Myocyte (in vitro differentiated cells): ENCODE results near the gene OBSL1. TPM values are rescaled to one million over a fixed set of nuclear protein-coding genes. Genes with fewer than 3 reads are reported as not detected.
A peak's percentile ranks its signal among the peaks of the same experiment; 100 is the strongest.

ENCODE experiments used
- DNase-seq: peaks from one replicate; pipeline ENCODE4 v3.0.0-alpha.2; 2012; ENCODE audit warnings: low read depth
- total RNA-seq: library from RNA; depleted of rRNA; stranded (reverse); fragments of >200 nt; gene quantifications from 2 replicates; pipeline ENCODE4 v1.2.3, GENCODE V29; 2014

OBSL1 gene
- total RNA-seq, 1 donor from 2014 or later, result 159 TPM

DNA sequence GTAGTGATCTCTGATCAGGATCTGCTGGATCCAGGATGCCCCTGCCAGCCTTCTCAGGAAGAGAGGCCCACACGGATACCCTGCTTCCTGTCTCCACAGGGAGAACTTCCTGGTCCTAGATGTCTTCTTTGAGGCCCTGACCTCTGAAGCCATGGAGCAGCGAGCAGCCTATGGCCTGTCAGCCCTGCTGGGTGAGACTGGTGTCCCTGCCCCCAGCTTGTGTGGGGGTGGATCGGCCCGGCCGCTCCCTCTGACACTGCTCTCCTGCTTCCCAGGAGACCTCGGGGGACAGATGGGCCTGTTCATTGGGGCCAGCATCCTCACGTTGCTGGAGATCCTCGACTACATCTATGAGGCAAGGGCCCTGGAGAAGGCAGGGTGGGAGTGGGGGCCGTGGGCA is 34.4 kb downstream of the OBSL1 start:
- DNase-seq, result no peak

DNA sequence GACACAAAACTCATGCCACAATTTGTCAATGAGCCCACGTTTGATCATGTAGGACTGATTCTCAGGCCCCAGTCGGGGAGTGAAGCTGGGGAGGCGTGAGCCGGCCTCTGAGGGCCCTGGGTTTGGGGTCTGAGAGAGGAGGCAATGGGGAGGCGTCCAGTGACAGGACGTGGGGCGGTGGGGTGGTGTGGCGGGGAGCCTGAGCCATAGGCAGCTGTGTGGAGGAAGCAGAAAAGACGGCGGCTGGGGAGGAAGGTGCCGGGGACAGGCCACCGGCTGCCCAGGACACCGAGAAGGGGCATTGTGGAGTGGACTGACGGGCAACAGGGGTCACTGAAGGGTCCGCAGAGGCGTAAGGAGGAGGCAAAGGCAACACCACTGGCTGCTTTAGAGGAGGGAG is 34.9 kb downstream of the OBSL1 start:
- DNase-seq, result no peak

DNA sequence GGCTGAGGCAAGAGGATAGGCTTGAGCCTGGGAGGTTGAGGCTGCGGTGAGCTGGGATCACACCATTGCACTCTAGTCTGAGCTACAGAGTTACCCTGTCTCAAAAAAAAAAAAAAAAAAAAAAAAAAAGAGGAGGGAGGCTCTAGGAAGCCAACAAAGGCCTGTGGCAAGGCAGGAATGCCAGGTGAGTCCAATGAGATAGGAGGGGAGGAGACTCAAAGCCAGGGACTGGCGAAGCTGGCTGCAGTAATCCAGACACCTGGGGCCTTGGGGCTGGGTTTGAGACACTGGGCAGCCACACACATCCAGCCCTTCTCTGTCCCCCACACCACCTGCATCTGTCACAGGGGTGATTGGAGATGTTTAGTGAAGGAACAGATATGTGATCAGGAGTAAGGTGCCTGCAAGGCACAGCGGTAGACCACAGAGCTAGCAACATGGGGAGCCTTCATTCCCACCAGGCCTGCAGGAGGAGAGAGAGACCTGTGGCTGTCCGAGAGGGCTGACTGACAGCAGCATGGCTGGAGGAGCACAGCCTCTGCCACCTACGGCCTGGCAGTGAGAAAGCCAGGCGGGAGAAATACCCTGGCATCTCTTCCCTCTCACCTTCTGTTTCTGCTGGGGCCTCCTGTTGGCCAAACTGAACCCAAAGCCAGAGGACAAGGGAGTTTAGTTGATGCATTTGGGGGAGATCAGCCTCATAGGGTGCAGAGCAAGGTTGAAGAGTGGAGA is 37.2 kb downstream of the OBSL1 start:
- no peak for DNase-seq

DNA sequence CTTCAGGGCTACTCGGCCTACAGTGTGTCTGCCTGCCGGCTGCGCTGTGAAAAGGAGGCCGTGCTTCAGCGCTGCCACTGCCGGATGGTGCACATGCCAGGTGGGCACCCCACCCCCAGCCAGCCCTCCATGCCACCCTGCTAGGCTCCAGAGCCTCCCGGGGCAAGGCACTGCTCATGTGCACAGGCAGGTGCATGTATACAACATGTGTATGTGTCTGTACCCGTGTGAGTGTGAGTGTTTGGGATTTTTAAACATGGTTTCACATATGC is 39.0 kb downstream of the OBSL1 start:
- no peak for DNase-seq

DNA sequence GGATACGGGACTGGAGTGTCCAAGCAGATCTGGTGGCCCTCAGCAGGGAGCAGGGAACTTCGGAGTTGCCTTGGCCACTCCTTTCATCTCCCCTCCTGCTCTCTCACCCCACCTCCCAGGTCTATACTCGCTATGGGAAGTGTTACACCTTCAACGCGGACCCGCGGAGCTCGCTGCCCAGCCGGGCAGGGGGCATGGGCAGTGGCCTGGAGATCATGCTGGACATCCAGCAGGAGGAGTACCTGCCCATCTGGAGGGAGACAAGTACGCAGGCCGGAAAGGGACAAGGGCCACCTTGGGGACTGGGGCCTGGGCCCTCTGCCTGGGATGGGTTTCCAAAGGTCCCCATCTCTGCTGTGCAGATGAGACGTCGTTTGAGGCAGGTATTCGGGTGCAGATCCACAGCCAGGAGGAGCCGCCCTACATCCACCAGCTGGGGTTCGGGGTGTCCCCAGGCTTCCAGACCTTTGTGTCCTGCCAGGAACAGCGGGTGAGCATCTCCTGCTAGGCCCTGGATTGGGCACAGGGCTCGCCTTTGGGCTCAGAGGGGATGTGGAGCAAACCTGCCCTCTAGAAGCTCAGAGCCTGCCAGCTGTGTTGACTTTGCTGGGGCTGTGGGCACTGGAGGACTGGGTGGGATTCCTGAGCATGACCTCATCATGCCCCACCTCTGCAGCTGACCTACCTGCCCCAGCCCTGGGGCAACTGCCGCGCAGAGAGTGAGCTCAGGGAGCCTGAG is 39.5 kb downstream of the OBSL1 start:
- DNase-seq, result no peak

DNA sequence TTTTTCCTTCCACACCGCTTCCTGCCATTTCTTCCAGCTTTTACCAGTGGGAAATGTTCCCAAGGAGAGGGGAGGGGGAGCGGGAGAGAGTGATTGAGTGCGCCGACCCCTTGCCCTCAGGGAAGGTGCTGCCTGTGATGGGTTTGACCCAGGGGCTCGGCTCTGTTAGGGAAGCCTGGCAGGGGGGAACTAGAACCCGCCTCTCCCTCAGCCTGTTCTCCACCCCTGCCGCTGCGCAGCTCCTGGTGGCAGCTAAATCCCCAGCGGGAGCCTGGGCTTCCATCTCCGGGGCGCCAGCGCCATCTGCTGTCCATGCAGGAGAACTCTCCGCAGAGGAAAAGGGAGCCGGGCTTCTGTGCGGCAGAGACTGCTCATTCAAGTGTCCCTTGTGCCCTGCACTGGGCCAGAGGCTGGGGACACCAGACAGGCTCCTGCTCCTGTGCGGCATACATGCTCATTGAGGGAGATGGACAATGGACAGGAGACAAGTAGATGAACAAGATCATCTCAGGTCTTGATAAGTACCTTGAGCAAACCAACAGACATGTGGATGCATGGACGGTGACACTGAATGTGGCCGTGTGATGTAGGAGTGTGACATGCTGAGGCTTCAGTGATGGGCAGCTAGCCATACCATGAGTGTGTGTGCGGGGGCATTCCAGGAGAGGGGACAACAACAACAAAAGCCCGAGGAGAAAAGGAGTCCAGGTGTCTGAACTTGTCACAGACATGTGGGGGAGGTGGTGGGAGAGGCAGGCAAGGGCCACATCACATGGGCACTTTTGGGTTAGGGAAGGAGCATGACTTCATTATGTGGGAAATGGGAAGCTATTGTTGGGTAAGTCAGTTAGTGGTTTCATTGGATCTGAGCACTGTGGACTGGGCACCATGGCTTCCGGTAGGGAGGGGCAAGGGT is 41.0 kb downstream of the OBSL1 start:
- peak; percentile 84 for DNase-seq

DNA sequence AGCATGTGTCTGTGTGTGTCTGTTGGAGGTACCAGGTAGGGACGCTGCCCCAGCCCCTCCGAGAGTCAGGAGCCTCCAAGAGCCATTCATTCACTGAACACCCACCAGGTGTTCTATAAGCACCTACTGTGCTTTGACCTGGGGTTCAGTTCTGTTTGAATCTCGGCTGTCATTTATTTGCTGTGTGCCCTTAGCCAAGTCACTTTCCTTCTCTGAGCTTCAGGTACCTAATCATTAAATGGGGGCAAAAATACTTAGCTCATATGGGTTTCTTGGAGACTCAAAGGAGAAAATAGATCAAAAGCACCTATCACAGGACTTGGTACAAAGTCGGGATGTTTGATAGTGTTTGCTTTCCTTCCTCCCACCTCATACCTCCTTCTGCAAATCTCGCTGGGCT is 43.9 kb downstream of the OBSL1 start:
- DNase-seq, result no peak

DNA sequence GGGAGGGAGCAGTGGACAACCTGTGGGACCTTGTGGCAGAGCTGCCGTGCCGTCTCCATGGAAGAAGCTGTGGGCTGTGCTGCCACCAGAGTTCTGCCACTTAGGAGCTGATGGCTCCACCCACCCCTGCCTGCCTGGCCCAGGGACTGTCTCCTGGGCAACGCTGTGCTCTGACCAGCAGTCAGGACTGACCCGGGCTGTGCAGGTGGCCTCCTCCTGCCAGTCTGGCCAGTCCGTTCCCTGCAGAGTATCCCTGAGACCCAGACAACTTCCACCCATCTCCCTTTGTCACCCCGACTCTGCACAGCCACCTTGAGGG is 44.3 kb downstream of the OBSL1 start:
- peak; percentile 62 for DNase-seq

DNA sequence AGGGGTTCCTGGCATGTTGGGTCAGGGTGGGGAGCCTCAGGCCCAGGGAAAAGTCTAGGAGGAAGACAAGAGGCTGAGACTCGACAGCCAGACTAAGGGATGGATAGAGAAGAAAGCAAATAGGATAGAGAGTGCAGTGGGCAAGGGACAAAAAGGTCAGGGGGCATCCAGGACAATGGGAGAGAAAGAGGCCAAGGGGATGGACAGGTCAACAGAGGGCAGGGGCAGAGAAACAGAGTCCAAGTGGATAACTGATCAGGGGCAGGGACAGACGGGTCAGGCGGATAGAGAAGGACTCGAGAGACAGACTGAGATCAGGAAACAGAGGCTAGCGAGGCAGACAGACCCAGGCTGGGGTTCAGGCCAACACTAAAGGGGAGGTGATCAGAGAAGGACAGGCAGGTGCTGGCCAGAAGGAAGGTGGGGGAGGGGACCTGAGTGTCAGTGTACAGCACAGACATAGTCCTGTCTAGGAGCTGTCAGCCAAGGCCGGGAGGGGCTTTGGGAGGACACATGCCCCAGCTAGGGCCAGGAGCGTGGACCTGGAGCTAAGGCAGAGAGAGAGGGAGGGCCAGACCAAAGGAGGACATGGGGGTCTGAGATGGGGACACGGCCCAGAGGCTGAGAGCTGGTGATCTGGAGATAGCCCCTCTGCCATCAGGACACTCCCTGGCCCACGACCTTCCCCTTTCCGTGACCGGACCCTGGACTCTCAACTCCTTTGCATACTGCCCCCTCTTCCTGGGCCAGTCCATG is 44.8 kb downstream of the OBSL1 start:
- peak; percentile 7 for DNase-seq

DNA sequence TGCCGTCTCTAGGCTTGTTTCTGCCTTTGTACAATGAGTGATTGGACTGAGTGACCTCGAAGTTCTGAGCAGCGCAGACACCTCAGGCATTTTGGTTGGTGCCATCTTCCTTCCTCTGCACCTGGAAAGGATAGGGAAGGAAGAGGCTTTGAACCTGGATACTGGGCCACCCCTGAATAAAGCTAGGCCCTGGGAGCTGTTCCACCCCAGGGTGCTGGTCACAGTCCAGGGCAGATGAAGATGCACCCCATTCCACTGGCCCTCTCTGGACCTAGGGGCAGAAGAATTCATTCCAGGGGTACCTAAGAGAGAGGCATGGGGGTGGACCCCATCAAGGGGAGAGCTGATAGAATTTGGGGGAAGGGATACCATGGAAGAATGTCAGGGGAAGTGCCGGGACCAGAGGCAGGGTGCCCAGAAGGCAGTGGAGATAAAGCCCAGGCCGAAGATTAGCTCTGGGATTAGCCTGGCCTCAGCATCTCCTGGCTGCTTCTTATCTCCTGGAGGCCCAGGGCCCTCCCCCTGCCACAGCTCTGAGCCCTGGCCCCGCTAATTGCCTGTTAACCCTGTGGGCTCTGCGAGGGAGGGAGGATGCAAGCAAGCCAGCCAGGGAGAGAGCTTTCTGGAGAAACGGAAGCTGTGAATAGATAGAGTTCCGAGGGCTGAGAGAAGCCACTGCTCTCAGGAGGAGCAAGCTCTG is 45.7 kb downstream of the OBSL1 start:
- DNase-seq, result no peak

DNA sequence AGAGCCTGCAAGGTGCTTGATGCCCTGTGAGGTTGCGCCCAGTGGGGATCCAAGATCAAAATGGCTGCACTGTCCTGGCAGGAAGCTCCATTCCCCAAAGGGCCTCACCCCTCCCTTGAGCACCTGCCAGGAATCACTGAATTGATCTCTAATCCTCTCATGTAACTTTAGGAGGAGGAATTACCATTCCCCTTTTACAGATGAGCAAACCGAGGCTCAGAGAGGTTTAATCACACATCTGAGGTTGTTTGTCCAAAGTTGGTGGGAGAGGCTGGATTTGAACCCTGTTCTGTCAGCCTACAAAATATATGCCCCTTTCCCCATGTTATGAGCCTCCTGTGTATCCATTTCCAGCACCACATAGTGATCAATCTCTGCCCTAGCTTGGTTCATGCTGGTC is 46.5 kb downstream of the OBSL1 start:
- no peak for DNase-seq

DNA sequence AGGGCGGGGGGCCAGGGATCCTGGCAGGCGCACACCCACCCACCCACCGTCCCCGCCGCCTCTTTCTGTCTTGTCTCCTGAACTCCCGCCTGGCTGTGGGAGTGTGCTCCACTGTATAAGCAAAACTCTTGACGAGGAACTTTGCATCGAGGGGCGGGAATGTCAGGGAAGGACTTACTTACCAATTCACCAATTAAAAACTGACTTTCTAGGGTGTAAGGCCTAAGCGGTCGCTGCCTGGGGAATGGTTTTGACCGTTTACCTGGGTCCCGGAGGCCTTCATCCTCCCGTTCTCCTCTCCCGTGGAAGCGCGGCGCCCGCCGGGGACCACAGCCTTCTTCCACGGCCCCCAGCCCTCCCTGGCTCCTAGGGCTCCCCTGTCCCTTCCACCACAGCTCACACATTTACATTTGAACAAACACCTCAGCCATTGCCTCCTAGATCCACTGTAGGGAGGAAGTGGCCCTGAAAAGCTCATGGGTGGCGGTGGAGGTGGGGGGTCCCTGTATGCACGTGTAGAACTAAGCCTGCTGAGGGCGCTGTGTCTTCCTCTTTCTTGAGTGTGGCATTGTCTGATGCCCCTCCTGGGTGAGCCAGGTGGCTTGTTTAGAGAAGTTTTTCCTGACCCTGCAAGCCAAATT is 48.2 kb downstream of the OBSL1 start:
- DNase-seq, result no peak

DNA sequence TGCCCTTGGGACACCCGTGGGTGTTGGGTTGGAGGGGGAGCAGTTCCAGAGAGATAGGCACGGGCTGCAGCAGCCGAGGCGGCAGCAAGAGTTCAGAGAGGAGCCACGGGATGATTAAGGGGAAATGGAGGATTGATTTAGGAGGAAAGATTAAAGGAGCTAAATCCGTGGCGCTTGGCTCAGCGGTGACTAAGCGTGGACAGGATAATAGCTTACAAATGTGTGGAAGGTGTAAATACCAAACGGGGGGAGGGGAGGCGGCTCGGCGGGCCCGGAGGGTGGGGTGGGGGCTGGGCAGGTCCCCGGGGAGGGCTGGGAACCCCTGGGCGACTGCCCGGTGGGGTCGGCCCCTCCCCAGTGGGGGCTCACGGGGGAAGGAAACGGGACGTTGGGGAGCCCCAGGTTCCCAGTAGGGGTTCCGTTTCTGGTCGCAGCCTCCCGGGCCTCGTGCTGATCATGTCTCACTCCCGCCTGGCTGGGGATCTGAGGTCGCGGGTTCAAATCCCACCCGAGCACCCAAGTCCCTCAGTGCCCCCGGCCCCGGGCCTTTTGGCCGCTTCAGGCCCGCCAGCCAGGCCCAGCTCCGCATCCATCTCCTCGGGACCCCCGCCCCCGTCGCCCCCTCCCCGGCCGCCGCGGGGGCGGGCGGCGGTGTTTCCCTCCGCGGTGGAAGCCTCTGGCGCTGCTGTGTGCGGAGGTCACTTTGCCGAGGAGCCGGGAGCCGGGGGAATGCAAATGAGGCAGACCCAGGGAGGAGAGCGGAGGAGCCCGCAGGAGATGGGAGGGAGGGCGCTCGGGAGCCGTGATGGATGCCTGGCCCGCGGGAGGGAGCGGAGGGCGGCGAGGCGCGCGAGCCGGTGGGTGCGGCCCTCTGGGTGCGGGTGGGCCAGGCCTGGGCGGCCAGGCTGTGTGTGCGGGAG is 49.0 kb downstream of the OBSL1 start:
- peak; percentile 31 for DNase-seq

DNA sequence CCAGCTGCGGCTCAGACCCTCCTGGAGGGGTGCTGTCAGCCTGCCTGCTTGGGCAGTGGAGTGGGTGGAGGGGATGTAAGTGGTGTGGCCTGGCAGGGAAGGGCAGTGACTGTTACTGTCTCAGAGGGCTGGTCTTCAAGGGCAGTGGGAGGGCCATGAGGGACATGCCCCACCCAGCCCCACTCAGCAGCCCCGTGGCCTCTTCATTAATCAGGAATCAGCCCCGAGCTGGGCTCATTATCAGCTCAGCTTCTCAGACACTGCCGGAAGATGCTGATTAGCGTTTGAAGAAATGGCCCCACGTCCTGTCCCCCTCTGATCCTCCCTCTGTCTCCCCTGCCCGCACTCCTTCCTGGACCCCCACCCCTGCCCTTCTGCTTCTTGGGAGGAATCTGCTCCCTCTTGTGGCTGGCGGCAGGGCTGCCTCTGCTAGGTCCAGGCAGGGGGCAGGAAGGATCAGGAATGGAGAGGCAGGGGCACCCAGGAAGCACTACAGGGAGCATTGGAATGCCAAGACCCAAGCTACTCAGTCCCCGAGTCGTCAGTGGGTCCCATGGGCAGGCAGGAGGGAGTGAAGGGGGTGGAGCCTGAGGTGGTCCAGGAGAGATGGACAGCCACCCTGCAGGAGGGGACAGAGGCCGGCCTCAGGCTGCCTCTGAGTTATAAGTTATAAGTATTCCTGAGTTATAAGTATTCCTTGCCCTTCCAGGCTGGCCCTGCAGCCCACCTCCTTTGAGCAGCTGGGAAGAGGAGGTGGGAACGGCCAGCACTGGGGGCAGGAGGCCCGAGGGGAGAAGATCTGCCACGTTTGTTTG is 50.1 kb downstream of the OBSL1 start:
- DNase-seq, result peak; percentile 60

DNA sequence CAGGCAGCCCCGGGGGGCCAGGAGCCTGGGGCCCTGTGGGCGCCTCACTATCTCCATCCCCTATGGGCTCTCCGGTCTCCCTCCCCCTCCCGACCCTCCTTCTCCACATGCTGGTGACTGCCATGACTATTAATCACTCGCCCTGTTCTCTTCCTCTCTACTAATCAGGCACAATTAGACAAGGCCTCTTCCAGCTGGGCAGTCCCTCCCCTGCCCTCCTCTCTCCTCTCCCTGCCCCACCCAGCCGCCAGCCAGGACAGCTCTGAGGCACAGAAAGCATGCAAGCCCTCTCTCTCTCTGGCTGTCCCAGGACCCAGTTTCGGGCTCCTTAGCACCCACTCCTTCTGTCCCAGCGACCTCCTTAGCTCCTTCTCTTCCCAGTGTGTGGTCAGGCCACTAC is 51.3 kb downstream of the OBSL1 start:
- no peak for DNase-seq

DNA sequence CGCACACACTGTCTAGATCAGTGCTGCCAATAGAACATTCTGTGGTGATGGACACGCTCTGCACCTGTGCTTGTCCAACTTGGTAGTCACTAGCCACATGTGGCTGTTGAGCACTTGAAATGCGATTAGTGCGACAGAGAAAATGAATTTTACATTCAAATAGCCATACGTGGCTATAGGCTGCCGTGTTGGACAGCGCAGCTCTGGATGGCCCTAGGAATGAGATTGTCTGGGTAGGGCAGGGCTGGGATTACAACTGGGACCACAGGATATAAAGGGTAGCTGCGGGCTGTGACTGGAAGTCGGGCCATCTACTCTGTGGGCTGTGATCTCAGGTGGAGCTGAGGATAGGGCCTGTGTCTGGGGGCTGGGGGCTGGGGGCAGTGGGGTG is 51.8 kb downstream of the OBSL1 start:
- no peak for DNase-seq

DNA sequence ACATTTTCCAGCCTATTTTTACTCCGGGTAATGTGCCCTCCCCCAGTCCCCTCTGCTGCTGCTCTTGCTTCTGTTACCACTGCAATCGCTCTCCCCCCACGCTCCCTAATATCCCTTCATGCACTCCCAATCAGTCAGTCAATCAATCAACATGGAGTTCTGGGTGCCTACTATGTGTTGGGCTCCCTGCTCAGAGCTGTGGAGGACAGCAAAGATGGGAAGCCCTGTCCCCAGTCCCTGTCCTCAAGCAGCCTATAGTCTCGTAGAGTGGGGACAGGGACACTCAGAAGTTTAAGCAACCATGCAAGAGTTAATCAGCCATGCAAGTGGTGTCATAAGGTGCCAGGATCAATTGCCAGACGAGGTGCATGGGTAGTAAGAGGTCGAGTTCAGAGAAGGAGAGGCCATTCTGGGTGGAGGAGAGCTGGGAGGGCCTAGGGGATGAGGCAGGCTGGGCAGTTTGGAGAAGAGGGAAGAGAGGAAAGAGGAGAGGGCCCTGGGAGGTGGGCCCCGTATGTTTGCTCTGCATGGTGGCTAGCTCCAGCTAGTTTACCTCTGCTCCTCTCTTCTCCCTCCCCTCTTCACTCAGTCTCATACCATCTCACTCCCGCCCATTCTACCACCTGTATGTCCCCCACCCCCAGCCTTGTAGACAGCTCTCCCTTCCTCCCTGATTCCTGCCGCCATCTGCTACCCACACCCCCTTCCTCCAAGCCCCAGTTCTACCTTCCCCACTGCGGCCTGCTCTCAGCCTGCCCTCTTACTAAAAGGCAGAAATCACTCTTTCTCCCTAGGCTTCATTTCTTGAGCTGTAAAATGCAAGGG is 53.2 kb downstream of the OBSL1 start:
- no peak for DNase-seq

DNA sequence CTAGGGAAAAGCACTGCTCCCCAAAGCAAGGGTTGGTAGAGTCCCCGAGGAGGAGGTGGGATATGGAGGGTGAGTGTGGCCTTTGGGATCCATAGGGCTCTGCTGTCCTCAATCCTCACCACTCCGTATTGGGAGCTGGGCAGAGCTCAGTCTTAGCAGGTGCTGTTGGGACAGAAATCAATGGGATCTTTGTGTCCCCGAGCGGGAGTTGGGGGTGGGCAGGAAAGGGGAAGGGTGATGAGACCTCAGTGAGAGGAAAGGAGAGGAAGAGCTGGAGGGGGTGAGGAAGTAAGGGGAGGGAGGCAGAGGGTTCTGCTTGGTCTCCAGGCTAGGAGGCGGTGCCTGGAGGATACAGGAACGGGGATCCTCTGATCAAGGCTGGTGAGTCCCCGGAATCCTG is 54.5 kb downstream of the OBSL1 start:
- DNase-seq, result no peak
